Measurements from ENCODE around the gene TYK2.

TYK2 gene

DNA sequence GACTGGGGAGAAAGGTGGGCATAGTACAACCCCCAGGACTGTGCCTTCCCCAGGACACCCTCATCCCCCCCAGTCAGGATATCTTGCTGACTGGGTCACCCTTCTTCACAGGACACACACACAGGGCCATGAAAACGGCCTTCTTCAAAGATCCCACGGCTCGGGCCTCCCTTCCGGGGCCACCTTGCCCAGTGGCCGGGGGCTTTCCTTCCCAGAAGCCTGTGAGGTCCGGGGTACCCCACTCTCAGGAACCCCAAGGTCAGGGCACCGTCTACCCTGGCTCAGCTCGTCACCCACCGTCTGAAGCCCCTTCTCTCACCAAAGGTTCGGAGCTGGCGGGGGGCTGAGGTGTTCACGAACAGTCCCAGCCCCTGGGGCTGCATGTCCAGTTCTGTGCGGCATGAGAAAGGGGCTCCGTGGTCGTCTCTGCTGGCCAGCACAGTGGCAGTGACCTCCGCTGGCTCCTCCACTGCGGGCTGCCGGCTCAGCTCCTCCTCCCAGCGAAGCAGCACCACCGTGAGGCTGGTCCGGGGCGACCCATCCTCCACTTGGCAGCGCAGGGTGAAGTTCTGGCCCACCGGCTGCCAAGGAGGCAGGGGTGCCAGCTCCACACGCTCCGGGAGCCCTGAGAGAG lies 44.9 kb downstream of the TYK2 start:
- in situ Hi-C loops (cut with MboI; ENCODE audit: low sequenced_read_pairs): no loop called here

DNA sequence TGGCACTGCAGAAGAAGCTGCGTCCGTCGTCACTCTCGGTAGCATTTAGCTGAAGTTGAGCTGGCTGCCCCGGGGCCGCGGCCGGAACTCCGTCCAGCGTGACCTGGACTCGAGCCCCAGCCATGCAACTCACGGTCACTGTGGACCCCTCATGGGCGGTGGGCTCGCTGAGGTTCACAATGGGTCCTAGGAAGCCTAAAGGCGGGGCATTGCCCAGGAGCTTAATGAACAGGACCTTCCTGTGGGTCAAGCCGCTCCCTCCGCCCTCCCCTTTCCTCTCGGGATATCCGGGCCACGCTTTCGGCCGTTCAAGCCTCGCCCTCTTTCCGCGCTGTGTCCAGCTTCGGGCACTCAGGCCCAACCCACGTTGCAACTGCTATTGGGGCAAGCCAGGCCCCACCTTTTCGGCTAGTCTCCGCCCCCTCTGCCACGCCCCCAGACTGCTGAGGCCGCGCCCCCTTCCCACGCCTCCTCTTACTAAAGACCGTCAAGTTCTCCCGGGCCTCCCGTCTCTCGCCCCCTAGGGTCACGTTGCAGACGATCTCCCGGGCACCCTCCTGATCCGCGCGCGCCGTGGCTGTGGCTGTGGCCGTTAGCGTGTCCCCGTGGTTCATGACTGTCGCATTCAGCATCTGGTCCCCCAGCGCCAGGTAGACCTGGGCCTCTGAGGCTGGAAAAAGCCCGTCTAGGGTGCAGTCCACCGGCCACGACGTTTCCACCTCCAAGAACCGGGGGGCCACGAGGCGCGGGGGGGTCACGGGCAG lies 45.6 kb downstream of the TYK2 start:
- in situ Hi-C loops (cut with MboI; ENCODE audit: low sequenced_read_pairs): no loop called here

DNA sequence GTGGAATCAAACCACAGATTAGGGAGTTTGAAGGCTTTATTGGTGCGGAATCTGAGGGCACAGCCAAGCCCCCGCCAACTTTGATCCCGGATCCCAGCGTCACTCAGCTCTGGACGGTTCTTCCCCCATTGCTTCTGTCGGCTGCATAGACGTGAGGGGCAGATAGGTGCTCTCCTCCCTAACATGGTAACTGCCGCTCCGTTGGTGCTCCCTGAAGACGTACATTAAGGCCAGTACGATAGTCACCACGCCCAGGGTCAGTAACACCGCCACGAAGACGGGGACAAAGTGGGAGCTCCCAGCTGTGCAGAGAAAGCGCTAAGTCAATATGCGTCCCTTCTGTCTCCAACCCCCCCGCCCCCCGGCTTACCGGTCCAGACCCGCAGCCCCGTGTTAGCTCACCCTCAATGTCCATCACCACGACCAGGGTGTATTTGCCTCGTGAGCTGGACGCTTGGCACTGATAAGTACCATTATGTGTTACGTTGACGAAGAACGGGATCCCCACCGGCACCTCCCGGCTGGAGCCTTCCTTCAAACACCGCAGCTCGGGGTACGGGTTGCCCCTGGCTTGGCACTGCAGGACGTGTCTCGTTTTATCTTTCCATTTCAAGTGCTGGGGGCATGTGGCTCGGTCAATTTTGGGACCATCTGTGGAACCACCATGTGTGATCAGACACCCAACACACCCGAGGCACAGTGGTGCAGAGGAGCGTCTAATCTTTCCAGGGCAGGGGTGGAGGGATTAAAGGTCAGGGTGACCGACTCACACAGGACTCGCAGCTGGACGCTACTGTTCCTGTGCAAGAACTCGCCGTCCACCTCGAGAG lies 46.4 kb downstream of the TYK2 start:
- in situ Hi-C loops (cut with MboI; ENCODE audit: low sequenced_read_pairs): no loop called here

DNA sequence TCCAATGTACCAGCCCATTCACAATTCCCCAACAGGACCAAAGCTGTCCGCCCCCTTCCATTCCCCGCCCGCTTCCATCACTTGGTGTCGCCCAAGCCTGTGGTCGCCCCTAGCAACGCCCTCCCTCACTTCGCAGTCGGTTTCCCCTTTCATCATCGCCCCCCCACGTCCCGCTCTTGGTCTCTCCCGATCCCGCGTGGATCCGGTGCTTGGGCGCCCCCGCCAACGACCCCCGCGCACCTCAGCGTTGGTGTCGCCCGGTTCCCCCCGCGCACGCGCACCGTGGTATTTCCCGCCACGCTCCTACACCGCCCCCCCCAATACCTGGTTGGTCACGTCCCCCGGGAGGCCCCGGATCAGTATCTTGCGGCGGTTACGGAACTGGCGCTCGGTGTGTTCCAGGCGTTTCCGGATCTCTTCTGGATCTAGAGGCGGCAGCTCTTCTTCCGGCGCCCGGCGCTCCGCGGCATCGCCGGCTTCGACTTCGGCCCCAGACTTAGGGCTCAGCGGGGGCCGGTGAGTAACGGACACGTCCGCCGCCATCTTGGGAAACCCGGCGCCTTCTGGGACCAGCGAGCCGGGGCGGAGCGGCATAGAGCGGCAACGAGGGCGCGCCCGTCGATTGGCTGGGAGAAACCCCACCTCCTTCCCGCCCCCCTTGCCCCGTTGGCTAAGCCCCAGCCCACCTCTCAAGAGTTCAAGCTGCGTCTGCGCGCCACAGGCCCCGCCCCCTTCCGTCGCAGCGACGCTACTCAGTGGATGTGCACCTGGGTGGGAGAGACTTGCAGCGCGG lies 47.2 kb downstream of the TYK2 start, which contains the start of gene RAVER1:
TSS of gene RAVER1 (minus strand) at position 565 of the 793 bp plus-strand sequence. CDS start at position 543, 22 bp downstream.
- in situ Hi-C loops (cut with MboI; ENCODE audit: low sequenced_read_pairs): no loop called here

DNA sequence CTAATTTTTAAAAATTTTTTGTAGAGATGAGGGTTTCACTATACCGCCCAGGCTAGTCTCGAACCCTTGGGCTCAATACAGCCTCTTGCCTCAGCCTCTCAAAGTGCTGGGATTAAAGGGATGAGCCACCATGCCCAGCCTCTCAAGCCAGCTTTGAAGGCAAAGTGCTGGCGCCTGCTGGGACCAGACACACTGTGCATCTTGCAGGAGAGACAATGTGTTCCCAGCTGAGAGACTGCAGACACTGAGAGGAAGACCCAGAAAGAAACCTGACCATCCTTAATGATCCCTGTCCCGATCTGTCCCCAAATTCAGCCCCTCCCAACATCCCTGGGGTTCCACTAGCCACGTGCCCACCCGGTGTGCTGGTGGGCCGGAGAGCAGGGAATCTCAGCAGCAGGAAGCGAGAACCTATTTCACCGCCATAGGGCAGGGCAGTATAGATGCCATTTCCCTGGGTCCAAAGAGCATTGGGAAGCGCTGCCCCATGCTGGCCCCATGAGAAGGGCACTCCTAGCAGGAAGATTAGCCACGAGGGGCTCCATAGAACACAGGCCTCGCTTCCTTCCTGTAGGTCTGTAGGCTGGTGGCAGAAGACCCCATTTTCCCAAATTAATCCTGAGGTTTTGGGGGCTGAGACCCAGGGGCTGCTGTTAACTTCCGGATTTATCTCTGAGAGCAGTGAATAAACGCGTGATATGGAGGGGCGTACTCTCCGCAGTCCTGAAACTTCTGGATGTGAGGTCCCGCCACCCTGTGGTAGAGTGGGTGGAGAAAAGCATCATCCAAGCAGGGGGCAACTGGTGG lies 48.0 kb downstream of the TYK2 start:
- in situ Hi-C loops (cut with MboI; ENCODE audit: low sequenced_read_pairs): no loop called here

DNA sequence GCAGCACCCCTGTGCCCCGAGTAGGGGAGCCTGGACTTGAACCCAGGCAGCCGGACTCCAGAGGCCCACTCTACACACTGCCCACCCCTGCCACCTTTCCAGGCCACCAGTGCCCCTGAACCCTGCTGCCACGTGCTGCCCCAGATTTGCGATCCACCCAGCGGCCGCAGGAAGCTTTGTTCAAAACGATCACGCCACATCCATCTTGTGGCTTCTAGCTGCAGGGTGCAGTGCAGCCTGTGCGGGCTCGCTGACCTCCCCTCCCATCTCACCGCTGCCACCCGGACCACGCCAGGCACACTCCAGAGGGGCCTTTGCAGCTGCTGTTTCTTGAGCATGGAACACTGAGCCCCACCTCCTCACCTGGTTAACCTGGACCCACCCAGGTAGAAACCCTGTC lies 50.8 kb downstream of the TYK2 start:
- in situ Hi-C loops (cut with MboI; ENCODE audit: low sequenced_read_pairs): no loop called here

DNA sequence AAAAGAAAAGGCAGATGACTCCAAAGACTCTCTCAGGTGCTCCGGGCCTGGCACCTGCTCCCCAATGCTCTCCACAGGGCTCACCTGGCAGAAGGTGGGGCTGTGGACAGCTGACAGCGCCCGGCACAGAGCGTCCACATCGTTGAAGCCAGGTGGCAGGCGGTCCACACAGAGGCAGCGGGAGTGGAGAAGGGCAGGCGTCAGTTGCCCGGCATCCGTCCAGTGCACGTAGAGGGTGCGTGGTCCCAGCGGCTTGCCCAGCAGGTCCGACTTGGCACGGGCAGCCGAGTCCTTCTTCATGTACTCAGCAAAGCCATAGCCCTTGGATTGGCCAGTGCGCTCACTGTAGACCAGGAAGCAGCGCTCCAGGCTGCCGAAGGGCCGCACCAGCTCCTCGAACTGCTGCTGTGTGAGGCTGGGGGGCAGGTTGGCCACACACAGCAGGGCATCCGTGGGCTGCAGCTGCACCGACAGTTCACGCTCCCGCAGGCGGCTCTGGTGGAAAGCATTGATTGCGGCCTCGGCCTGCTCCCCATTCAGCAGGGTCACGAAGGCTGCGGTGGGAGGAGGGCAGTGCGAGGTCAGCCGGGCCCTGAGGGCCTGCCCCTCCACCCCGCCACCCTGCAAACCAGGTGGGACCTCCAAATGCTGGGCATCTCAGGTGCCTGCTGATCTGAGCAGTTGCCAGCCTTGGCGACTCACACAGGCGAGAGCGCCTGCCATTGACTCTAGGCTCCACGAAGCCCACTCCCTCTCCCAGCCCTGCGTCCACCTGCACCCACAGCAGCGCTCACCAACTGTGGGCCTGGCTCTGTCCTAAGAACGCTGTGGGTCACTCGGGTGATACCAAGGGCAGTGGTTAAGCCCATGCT lies 51.6 kb downstream of the TYK2 start:
- in situ Hi-C loops (cut with MboI; ENCODE audit: low sequenced_read_pairs): no loop called here

DNA sequence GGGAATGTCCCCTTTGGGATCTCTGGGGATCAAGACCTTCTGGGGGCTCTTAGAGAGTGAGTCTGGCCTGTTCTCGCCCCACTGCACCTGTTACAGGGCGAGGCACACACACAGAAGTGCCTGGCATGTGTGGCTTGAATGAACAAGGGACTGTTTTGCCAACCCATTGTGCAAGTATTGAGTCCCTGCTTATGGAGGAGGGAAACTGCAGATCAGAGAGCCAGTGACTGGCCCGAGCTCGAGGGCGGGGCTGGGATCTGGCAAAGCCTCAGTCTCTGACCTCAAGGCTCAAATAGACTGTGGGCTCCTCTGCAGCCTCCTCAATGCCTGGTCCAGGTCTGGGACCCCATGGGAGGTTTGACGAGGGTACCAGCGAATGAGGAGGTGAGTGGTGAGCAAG lies 52.6 kb downstream of the TYK2 start:
- in situ Hi-C loops (cut with MboI; ENCODE audit: low sequenced_read_pairs): no loop called here

DNA sequence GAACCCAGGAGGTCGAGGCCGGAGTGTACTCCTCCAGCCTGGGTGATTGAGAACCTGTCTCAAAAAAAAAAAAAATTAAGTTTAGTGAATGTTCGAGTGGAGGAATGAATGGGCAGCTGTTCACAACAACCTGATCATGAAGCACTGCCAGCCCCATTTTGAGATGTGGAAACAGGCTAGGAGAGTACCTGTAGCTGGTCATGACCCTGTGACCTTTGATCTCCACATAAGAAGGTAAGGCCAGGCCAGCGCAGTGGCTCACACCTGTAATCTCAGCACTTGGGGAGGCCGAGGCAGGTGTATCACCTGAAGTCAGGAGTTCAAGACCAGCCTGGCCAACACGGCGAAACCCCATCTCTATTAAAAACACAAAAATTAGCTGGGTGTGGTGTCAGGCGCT lies 54.6 kb downstream of the TYK2 start:
- in situ Hi-C loops (cut with MboI; ENCODE audit: low sequenced_read_pairs): no loop called here

DNA sequence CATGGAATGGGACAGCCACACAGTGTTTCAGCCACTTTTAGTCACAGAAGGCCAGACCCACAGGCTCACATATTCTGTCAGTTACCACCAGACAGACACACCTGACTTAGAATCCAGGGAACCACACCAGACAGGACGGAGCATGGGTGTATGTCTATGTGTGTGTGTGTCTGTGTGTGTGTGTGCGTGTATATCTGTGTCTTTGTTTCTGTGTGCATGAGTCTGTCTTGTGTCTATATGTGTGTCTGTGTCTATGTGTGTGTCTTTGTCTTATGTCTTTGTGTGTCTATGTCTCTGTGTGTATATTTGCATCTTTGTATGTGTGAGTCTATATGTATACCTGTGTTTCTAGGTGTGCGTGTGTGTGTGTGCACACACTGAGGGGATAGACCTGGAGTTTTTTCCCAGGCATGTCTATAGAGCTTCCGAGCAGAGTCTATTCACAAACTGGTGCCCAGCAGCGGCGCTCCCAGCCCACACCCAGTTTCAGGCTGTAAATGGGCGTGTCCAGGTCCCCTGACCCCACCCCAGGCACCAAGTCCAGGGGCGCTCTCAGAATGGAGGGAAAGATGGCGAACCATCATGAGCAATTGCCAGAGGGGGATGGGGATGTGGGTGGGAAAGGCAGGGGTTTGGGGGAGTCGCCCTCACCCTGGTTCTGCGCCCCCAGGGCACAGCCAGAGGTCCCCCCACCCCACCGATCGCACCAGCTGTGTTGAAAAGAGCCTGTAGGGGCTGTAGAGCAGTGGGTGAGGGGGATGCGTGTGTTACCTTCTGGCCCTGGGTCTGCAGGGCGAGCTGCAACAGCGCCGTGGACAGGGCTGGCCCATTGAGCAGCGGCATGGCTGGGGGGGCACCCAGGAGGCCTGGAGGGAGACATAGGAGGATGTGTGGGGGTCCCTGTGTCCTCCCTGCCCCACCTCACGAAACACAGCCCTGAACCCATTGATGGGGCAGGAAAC lies 58.2 kb downstream of the TYK2 start:
- in situ Hi-C loops (cut with MboI; ENCODE audit: low sequenced_read_pairs): no loop called here

DNA sequence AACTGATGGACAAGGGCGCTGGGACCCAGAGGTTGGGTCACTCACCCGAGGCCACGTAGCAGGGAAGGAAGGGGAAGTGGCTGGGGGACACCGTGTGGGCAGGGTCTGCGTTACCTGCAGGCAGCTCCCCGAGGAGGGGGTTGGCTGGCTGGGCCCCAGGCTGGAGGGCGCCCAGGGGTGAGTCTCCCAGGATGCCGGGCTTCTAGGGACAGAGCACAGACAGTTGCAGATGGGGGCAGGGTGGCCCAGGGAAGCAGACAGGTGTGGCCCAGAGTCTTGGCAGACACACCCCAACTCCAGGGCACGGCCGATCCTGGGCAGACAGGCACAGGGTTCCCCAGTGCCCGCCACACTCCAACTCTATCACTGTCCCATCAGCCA lies 59.0 kb downstream of the TYK2 start:
- in situ Hi-C loops (cut with MboI; ENCODE audit: low sequenced_read_pairs): no loop called here

DNA sequence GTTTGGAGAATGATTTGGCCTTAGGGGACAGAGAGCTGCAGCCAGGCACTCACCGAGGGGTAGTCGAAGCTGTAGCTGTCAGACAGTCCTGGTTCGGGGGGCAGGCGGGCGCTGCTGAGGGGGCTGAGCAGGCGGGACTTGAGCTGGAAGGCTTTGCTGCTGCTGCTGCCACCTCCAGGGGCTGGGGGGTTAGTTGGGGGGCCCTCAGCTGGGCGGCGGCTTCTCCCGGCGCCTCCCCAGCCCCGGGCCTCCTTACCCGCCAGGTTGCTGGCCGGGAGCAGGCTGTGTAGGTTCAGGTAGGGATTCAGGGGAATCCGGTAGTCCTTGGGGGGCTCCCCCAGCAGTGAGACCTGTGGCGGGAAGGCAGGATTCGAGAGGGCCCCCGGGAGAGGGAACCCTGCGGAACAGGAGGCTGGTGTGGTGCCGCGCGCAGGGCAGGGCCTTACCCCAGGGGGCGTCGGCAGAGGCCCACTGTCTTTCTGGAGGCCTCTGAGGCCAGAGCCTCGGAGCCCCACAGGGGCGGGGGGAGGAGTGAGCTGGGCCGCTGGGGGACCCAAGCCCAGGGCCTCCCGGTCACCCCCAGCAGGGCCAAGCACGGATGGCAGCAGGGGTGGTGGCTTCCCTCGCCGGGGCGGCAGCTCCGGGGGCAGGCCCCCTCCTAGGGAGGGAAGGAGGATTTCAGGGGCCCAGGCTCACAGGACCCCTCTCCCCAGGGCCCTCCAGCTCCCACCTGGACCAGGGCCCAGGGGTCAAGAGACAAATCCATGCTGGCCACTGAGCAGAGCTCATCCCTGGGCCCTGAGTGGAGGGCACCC lies 59.6 kb downstream of the TYK2 start:
- in situ Hi-C loops (cut with MboI; ENCODE audit: low sequenced_read_pairs): no loop called here

DNA sequence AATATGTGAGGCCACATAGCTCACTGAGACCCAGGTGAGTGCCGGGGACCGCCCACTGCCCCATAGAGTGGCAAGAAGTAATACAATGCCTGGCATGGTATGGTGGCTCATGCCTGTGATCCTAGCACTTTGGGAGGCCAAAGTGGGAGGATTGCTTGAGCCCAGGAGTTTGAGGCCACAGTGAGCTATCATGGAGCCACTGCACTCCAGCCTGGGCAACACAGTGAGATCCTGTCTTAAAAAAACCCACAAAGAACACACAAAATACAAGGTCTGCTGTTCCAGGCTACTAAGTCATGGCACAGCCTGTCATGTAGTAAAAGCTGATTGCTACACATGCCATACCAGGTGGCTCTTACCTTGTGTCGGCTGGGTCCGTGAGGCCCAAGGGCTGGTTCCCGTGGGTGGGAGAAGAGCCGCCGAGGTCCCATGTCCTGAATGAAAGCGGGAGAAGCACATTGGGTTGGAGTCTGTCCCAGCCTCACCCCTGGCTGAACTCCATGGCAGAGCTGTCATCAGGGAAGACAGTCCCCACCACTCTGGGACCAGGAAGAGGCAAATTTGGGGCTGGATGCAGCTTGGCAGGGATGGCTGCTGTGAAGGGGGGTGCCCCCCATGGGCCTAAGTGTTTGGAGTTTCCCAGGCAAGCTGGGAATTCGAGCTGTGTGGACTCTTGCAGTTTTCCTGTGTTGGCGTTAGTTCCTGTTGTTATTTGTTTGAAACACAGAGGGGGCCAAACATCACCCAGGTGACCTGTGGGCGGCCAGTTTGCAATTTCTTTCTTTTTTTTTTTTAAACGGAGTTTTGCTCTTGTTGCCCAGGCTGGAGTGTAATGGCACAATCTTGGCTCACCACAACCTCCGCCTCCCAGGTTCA lies 61.3 kb downstream of the TYK2 start:
- in situ Hi-C loops (cut with MboI; ENCODE audit: low sequenced_read_pairs): no loop called here

DNA sequence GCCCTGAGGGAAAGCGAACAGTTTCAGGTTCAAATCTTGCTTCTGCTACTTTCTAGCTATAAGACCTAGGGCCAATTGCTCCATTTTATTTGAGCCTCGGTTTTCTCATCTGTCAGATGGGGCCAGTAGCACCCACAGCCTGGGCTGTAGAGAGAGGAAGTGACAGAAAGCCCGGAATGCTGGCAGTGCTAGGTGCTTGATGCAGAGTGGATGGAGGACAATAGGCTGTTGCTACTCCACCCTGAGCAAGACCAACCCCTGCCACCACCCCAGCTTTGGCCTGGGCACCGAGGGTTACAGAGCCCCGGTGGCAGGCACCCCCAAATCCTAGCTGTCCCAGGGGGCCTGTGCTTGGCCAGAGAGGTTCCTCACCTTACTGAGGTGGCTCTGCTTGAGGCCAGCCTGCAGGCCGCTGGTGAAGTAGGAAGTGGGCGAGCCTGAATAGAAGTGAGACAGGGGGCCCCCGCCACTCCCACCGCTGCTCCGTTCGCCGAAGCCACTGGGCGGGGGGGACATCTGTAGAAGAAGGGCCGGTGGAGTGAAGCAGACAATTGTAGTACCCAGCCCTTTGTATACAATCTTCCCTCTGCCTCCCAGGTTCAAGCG lies 62.4 kb downstream of the TYK2 start:
- in situ Hi-C loops (cut with MboI; ENCODE audit: low sequenced_read_pairs): no loop called here

DNA sequence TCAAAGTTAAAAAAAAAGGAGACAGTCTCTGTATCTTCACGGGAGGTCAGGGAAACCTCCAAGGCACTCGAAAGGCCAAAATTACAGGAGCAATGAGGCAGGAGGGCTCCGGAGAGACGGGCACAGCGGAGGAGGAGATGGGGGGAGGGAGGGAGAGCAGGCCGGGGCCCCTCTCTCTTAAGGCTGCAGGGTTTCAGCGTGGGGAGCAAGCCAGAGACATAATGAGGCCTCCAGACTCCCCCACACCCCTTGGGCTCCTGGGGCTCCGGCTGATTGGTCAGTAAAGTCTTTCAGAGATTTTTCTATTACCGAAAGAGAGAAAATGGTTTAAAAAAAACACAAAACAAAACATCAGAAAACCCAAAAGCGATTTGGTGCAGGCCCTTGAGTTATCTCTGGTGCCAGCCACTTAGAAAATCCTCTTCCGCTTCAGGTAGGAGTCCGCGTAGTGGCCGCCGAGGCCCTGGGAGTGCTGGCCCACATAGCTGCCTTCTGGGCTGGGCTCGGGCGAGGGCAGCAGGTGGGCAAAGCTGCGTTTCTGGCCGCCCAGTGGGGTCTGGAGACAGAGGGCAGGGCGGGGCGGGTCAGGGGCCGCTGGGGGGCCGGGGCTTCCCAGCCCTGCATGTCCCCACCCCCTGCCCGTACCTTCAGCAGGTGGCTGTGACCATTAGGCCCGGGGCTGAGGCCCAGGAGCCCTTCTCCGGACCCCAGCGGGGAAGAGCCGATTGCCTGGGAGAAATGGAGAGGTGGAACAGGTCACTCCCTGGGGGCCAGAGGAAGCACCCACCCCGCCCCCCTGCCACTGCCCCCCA lies 63.1 kb downstream of the TYK2 start:
- in situ Hi-C loops (cut with MboI; ENCODE audit: low sequenced_read_pairs): no loop called here
